NCI-H748 (cell line): Measurements from ENCODE around the gene HDAC5.
"Not testable (repeated sequence)": the region's sequence is repeated elsewhere in the genome, so short reads cannot be mapped to it uniquely, and the experiment has no call there.

ENCODE experiments used
- DNase-seq: peaks from one replicate; lab custom pipeline; 2025; ENCODE audit not compliant: unreplicated experiment; lab: John Stamatoyannopoulos, UW

HDAC5 gene

GRCh38 chr17:44069974-44070454 is 53.4 kb downstream of the HDAC5 start:
- peak; percentile 23 for DNase-seq

DNA sequence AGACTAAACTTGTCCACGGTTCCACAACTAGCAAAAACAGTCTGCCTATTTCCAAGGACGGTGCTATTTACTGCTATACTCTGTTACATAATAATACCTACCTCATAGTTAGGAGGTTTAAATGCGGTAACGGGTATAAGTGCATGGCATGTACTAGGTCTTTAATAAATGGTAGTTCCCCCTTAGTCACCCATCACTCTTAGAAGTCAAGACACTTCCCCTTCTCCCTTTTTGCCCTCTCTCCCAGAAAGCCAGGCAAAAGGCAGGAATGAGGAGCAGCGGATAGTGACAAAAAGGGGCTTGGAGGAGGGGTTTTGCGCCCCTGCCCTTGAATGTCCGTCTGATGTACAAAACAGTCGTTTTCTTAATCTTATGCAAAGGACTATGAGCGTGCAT is 55.9 kb downstream of the HDAC5 start:
- DNase-seq: no peak

DNA sequence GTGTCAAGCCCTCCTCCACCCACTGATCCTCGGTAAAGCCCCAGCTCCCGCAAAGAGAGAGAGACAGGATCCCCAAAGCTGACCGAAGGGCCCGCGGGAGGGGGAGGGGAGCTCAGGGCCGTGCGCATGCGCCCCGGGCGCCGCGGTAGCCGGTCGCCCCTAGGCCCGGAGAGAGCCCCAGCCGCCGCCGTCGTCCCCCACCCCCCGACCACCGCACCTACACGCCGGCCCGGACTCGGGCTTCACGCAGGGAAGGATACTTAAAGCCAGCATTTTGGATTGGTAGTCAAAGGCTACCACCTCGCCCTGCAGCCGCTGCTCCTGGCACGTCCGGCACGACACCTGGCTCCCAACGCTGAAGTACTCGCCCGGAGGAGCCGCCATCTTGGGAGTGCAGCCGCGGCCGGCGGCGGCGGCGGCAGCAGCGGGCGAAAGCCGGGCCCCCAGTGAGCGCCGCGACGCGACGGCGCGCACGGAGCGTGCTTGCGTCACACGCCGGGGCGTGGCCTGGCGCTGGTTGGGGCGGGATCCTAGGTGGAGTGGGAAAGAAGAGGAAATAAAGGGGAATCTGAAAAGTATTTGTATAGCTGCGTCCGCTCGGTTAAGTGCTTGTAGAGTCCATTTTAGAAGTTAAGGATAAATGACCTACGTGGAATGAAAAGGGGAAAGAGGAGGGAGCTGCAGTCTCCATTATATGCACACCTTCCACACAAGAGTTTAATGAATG is 57.1 kb downstream of the HDAC5 start, which contains the start of gene LSM12:
Gene LSM12, minus strand, starts transcription at position 468 of the 727 bp plus-strand sequence. Its CDS starts 84 bp downstream, at position 384.
- DNase-seq: peak; percentile 94

GRCh38 chr17:44065668-44066203 is 57.7 kb downstream of the HDAC5 start:
- no peak for DNase-seq

DNA sequence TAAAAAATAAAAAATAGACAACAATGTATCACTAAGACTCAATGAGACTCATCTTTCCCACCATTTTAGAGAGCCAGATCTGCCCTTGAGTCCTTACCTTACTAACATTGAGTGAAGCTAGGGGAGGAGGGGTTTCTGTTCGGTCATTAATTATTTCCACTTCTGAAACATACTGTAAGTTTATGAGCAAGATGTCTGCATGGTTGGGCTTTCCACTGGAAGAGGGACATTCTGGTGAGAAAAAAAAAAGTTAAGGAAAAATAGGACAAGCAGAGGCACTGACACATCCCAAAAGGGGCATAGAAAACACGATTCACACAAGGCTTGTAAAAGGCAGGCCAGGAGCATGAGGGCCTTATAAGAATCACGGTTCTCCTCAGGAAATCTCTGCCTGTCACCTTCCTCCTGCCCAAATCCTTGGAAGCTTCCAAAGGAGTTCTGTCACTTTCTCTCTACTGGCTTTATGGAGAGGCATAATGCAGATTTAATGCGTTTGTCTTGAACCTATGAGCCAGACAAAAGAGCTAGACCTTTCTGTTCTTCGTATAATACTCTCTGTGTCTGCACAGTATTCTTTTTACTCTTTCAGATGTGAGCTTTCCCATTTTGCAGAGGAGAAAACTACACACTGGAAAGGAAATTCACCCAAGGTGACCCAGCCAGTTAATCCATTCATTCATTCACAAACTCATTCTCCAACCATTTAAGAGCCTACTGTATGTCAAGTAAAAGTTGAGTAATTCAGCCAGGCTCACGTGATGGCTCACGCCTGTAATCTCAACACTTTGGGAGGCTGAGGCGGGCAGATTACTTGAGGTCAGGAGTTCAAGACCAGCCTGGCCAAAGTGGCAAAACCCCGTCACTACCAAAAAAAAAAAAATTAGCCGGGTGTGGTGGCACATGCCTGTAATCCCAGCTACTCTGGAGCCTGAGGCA is 59.5 kb downstream of the HDAC5 start:
- DNase-seq: no peak

- DNase-seq: no peak
Observed at GRCh38 chr17:44062871-44063270, 60.6 kb downstream of the HDAC5 start.

GRCh38 chr17:44061446-44061845 is 62.0 kb downstream of the HDAC5 start:
- no peak for DNase-seq

GRCh38 chr17:44059101-44059892 is 64.1 kb downstream of the HDAC5 start:
- no peak for DNase-seq

DNA sequence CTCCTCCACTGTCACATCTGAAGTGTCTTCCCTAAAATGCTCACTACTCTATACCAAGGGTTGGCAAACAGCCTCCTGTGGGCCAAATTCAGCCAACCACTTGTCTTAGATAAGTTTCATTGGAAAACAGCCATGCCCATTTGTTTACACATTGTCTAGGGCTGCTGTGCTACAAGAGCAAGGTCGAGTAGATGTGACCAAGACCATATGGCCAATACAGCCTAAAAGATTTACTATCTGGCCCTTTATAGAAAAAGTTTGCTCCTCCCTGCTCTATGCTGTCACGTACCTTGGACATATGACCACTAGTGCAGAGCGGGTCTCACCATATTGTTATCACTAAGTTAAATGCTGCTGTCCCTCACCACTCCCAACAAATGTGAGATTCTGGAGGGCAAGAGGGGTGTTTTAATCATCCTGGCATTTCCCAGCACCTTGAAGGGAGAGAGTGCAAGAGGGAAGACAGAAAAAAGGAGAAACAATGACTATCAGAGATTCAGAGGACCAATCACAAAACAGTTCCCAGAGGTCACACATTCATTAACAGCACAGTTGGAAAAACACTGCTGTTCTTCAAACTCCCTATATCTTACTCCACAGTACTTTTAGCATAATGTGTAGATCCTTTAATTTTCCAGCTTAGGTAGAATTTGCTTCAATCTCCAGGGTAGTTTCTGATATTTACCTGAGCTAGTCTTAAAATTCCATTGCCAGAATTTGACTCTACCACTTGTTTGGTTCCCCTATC is 70.1 kb downstream of the HDAC5 start:
- DNase-seq: no peak

GRCh38 chr17:44049294-44050060 is 74.0 kb downstream of the HDAC5 start:
- no peak for DNase-seq

DNA sequence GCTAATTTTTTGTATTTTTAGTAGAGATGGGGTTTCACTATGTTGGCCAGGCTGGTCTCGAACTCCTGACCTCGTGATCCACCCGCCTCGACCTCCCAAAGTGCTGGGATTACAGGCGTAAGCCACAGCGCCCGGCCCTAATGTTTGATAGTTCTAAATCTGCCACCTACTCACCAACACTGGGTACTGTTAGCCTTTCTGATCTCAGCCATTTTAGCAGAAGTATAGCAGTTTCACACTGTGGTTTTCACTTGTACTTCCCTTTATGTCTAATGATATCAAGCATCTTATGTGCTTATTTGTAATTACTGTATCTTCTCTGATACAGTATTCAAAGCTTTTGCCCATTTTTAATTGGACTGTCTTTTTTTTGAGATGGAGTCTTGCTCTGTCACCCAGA is 76.5 kb downstream of the HDAC5 start:
- not testable (repeated sequence) for DNase-seq

DNA sequence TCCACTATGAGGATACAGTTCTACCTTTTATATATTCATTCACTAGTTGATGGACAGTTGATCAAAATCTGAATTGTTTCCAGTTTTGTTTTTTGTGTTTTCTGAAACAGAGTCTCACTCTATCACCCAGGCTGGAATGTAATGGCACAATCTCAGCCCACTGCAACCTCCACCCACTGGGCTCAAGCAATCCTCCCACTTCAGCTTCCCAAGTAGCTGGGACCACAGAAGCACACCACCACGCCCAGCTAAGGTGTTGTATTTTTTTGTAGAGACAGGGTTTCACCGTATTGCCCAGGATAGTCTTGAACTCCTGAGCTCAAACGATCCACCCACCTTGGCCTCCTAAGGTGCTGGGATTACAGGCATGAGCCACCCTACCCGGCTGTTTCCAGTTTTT is 78.0 kb downstream of the HDAC5 start:
- no peak for DNase-seq

- DNase-seq: no peak
Observed at GRCh38 chr17:44044071-44044470, 79.4 kb downstream of the HDAC5 start.

GRCh38 chr17:44043272-44043696 is 80.2 kb downstream of the HDAC5 start:
- no peak for DNase-seq

GRCh38 chr17:44039829-44040635 is 83.4 kb downstream of the HDAC5 start:
- DNase-seq: no peak

GRCh38 chr17:44038604-44039011 is 84.8 kb downstream of the HDAC5 start:
- no peak for DNase-seq

- DNase-seq: no peak
Observed at GRCh38 chr17:44037471-44037870, 86.0 kb downstream of the HDAC5 start.

- DNase-seq: not testable (repeated sequence)
Observed at GRCh38 chr17:44034688-44035087, 88.8 kb downstream of the HDAC5 start.
